MM.1S (cell line): ENCODE measurements around the gene ESD.

Experiments
- EZH2 ChIP-seq: fragments of 300-600 bp; sonication (generic); optimal IDR thresholded peaks from 2 replicates; pipeline ENCODE3; 2017; ENCODE audit warnings: low read depth, mild to moderate bottlenecking, antibody characterized with exemption, low read length, mixed read lengths
- TF ChIP-seq, protein P1 (sequence below): fragments of 300-600 bp; sonication (generic); IDR thresholded peaks from 2 replicates; pipeline ENCODE4 v1.5.1; 2016; ENCODE audit warnings: antibody characterized with exemption, low read length, mixed read lengths

DNA sequence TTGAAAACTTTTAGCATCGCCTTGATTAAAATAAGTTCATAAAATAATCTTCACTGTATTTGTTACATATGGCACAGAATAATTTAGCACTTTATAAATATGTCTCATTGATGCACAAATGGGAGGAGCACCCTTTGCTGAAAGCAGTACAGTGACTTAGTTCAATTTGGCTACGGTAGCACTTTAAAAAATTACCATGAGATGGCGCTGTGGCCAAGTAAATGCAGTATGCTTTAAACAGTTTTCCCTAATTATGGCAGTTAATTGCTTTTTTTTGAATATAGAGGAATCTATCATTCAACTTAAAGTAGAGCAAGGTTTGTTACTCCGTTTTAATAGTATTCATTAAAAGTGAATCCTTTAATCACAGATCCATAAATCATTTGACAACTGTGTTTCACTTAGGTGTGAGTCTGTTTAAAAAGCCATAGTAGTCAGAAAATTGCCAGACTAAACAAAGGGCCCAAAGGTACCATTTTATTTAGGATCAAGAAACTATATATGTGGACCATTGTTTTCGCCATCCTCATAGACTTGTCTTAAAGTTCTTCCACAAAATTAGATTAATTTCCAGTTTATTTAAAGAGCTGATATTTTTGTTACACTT lies 34.7 kb upstream of the ESD start:
- TF ChIP-seq EZH2, result no peak
- TF ChIP-seq, protein P1, sequence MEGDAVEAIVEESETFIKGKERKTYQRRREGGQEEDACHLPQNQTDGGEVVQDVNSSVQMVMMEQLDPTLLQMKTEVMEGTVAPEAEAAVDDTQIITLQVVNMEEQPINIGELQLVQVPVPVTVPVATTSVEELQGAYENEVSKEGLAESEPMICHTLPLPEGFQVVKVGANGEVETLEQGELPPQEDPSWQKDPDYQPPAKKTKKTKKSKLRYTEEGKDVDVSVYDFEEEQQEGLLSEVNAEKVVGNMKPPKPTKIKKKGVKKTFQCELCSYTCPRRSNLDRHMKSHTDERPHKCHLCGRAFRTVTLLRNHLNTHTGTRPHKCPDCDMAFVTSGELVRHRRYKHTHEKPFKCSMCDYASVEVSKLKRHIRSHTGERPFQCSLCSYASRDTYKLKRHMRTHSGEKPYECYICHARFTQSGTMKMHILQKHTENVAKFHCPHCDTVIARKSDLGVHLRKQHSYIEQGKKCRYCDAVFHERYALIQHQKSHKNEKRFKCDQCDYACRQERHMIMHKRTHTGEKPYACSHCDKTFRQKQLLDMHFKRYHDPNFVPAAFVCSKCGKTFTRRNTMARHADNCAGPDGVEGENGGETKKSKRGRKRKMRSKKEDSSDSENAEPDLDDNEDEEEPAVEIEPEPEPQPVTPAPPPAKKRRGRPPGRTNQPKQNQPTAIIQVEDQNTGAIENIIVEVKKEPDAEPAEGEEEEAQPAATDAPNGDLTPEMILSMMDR, result peak; percentile 59
